Effector memory CD8-positive, alpha-beta T cell (primary cell): ENCODE results near the gene CFAP70.
"Not testable (repeated sequence)": the region's sequence is repeated elsewhere in the genome, so short reads cannot be mapped to it uniquely, and the experiment has no call there.

Experiments used
- ATAC-seq: fragments of 150-1000 bp; cut with Tn5 transposase; replicated peaks from 2 replicates; pipeline ENCODE4 v1.10.0; 2021; ENCODE audit warnings: mild to moderate bottlenecking, moderate library complexity
- DNase-seq, 3 experiments: peaks; one replicate each; pipeline ENCODE4 v3.0.0; 2021
- H3K27ac Mint-ChIP-seq, 2 donors: one replicate each; pipeline ENCODE4 v1.8.0; 2022; ENCODE audit warnings: mild to moderate bottlenecking in 2 of 2, mixed read lengths in 2 of 2, moderate library complexity in 2 of 2
- H3K27me3 Mint-ChIP-seq, 2 donors: one replicate each; pipeline ENCODE4 v1.8.0; 2022; ENCODE audit warnings: mixed read lengths in 2 of 2
- H3K36me3 Mint-ChIP-seq: one replicate; pipeline ENCODE4 v1.8.0; 2022; ENCODE audit warnings: mild to moderate bottlenecking, moderate library complexity, mixed read lengths; ENCODE audit not compliant: insufficient read depth
- H3K4me1 Mint-ChIP-seq, 2 donors: one replicate each; pipeline ENCODE4 v1.8.0; 2022; ENCODE audit warnings: low read depth in 2 of 2, mixed read lengths in 2 of 2
- H3K4me3 Mint-ChIP-seq, 2 donors: one replicate each; pipeline ENCODE4 v1.8.0; 2022; ENCODE audit warnings: mild to moderate bottlenecking in 2 of 2, mixed read lengths in 2 of 2, moderate library complexity in 2 of 2
- H3K9me3 Mint-ChIP-seq, 2 donors: one replicate each; pipeline ENCODE4 v1.8.0; 2022; ENCODE audit warnings: mixed read lengths in 2 of 2

Gene CFAP70

GRCh38 chr10:73376679-73377078 is 18.0 kb upstream of the CFAP70 start:
- Mint-ChIP-seq H3K4me1 (peaks cover 0 to 4% of the 10 kb centered on the region in 2 donors), H3K36me3 (peaks cover 76% of the 10 kb centered on the region), H3K27me3 (no peaks in the 10 kb centered on the region), H3K27ac (no peak overlapping the region), H3K9me3 (no peaks in the 10 kb centered on the region), H3K4me3 (no peak overlapping the region)
- ATAC-seq = no peak
- no peak for DNase-seq

- Mint-ChIP-seq H3K4me3 (no peak overlapping the region), H3K4me1 (peaks cover 0 to 3% of the 10 kb centered on the region in 2 donors), H3K27me3 (no peaks in the 10 kb centered on the region), H3K9me3 (no peaks in the 10 kb centered on the region), H3K27ac (no peak overlapping the region), H3K36me3 (peaks cover 57% of the 10 kb centered on the region)
- DNase-seq (no peak), ATAC-seq (no peak)
These were observed 9.6 kb upstream of the CFAP70 start for GRCh38 chr10:73368238-73368637.

GRCh38 chr10:73366381-73367298 is 8.0 kb upstream of the CFAP70 start:
- H3K36me3 Mint-ChIP-seq = peaks cover 52% of the 10 kb centered on the region
- peaks cover 0 to 1% of the 10 kb centered on the region in 2 donors for H3K4me1 Mint-ChIP-seq
- H3K9me3 Mint-ChIP-seq = no peaks in the 10 kb centered on the region
- no peak for DNase-seq
- ATAC-seq = no peak
- H3K27ac Mint-ChIP-seq = peak overlapping the region in 1 of 2 donors; percentile 17
- H3K4me3 Mint-ChIP-seq = no peak overlapping the region
- no peaks in the 10 kb centered on the region for H3K27me3 Mint-ChIP-seq

- no peaks in the 10 kb centered on the region for H3K27me3 Mint-ChIP-seq
- peaks cover 0 to 1% of the 10 kb centered on the region in 2 donors for H3K4me1 Mint-ChIP-seq
- peak overlapping the region in 1 of 2 donors; percentile 20 for H3K27ac Mint-ChIP-seq
- no peaks in the 10 kb centered on the region for H3K9me3 Mint-ChIP-seq
- H3K4me3 Mint-ChIP-seq = no peak overlapping the region
- DNase-seq = no peak
- H3K36me3 Mint-ChIP-seq = peaks cover 36% of the 10 kb centered on the region
- no peak for ATAC-seq
These were observed 6.3 kb upstream of the CFAP70 start for GRCh38 chr10:73364964-73365363.

- Mint-ChIP-seq H3K27ac (no peak overlapping the region), H3K27me3 (peaks cover 0 to 8% of the 10 kb centered on the region in 2 donors)
These were observed 828 bp upstream of the CFAP70 start for GRCh38 chr10:73359492-73359891.

GRCh38 chr10:73357821-73358220 is 843 bp downstream of the CFAP70 start:
- Mint-ChIP-seq H3K4me3 (peak overlapping the region; percentile 96 to 98), H3K4me1 (peaks cover 10 to 11% of the 10 kb centered on the region in 2 donors), H3K36me3 (peaks cover 7% of the 10 kb centered on the region), H3K9me3 (no peaks in the 10 kb centered on the region), H3K27me3 (peaks cover 0 to 8% of the 10 kb centered on the region in 2 donors), H3K27ac (peak overlapping the region; percentile 97 to 98)
- ATAC-seq = no peak
- no peak for DNase-seq

More at GRCh38 chr10:73359492-73359891, 828 bp upstream of the CFAP70 start:
- H3K9me3 Mint-ChIP-seq = no peaks in the 10 kb centered on the region
- DNase-seq = no peak
- no peak overlapping the region for H3K4me3 Mint-ChIP-seq
- ATAC-seq = no peak
- peaks cover 10 to 11% of the 10 kb centered on the region in 2 donors for H3K4me1 Mint-ChIP-seq
- H3K36me3 Mint-ChIP-seq = peaks cover 10% of the 10 kb centered on the region

- H3K27ac Mint-ChIP-seq = peak overlapping the region in 1 of 2 donors; percentile 49
- H3K4me1 Mint-ChIP-seq = peaks cover 10 to 11% of the 10 kb centered on the region in 2 donors
- no peak for ATAC-seq
- H3K4me3 Mint-ChIP-seq = peak overlapping the region; percentile 7 to 98
- H3K27me3 Mint-ChIP-seq = peaks cover 0 to 8% of the 10 kb centered on the region in 2 donors
- H3K36me3 Mint-ChIP-seq = peaks cover 7% of the 10 kb centered on the region
- no peak for DNase-seq
- no peaks in the 10 kb centered on the region for H3K9me3 Mint-ChIP-seq
These were observed 1.5 kb downstream of the CFAP70 start for GRCh38 chr10:73357166-73357565.

GRCh38 chr10:73344269-73344668 is 14.4 kb downstream of the CFAP70 start:
- Mint-ChIP-seq H3K9me3 (no peaks in the 10 kb centered on the region), H3K27me3 (no peaks in the 10 kb centered on the region), H3K4me1 (no peaks in the 10 kb centered on the region), H3K36me3 (no peaks in the 10 kb centered on the region), H3K4me3 (no peak overlapping the region), H3K27ac (no peak overlapping the region)
- DNase-seq (no peak), ATAC-seq (no peak)

- Mint-ChIP-seq H3K27ac (no peak overlapping the region), H3K4me1 (no peaks in the 10 kb centered on the region), H3K4me3 (no peak overlapping the region), H3K9me3 (no peaks in the 10 kb centered on the region), H3K36me3 (no peaks in the 10 kb centered on the region), H3K27me3 (no peaks in the 10 kb centered on the region)
- ATAC-seq (no peak), DNase-seq (no peak)
These were observed 18.5 kb downstream of the CFAP70 start for GRCh38 chr10:73340121-73340520.

- Mint-ChIP-seq H3K27ac (no peak overlapping the region), H3K4me3 (no peak overlapping the region), H3K27me3 (no peaks in the 10 kb centered on the region), H3K9me3 (no peaks in the 10 kb centered on the region), H3K36me3 (no peaks in the 10 kb centered on the region), H3K4me1 (no peaks in the 10 kb centered on the region)
- no peak for DNase-seq
- no peak for ATAC-seq
These were observed 19.2 kb downstream of the CFAP70 start for GRCh38 chr10:73339436-73339835.

- ATAC-seq (no peak), DNase-seq (no peak)
- Mint-ChIP-seq H3K27ac (no peak overlapping the region), H3K4me1 (no peaks in the 10 kb centered on the region), H3K27me3 (no peaks in the 10 kb centered on the region), H3K36me3 (no peaks in the 10 kb centered on the region), H3K9me3 (no peaks in the 10 kb centered on the region), H3K4me3 (no peak overlapping the region)
These were observed 19.8 kb downstream of the CFAP70 start for GRCh38 chr10:73338801-73339368.

GRCh38 chr10:73333202-73333601 is 25.5 kb downstream of the CFAP70 start:
- no peak for DNase-seq
- Mint-ChIP-seq H3K27me3 (no peaks in the 10 kb centered on the region), H3K4me3 (no peak overlapping the region)

GRCh38 chr10:73332379-73332778 is 26.3 kb downstream of the CFAP70 start:
- Mint-ChIP-seq H3K4me1 (no peaks in the 10 kb centered on the region), H3K27ac (no peak overlapping the region), H3K4me3 (no peak overlapping the region), H3K36me3 (no peaks in the 10 kb centered on the region), H3K27me3 (no peaks in the 10 kb centered on the region), H3K9me3 (no peaks in the 10 kb centered on the region)
- ATAC-seq = no peak
- DNase-seq = no peak

More at GRCh38 chr10:73333202-73333601, 25.5 kb downstream of the CFAP70 start:
- H3K9me3 Mint-ChIP-seq = no peaks in the 10 kb centered on the region
- H3K27ac Mint-ChIP-seq = no peak overlapping the region
- no peak for ATAC-seq
- H3K4me1 Mint-ChIP-seq = no peaks in the 10 kb centered on the region
- H3K36me3 Mint-ChIP-seq = no peaks in the 10 kb centered on the region

- not testable (repeated sequence) for H3K9me3 Mint-ChIP-seq, H3K36me3 Mint-ChIP-seq, H3K27ac Mint-ChIP-seq, H3K4me3 Mint-ChIP-seq, H3K27me3 Mint-ChIP-seq, ATAC-seq, H3K4me1 Mint-ChIP-seq, DNase-seq
These were observed 30.1 kb downstream of the CFAP70 start for GRCh38 chr10:73328523-73328922.
